Measurements from ENCODE around the gene PCDHB4.

DNA sequence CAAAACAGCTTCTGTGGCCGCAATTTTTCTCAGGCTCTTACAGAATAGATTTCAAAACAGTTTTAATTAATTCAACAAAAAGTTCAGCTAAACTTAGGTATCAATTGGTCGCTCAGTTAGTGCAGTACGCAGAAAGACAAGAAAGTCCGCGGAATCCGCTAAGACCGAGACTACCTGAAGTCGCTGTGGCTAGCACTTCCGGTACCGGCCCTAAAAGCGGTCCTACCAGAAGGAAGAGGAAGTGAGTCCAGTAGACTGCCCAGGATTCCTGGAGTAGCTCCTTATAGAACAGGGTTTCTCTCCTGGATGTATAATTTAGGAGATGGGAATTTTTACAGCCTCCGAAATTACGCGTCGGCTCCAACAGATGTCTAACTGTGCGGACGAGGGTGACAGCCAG, 43.8 kb upstream of the PCDHB4 start:
- TF ChIP-seq ZNF274 (IDR thresholded peaks at IDR 0.05; ENCODE audit: insufficient read depth, insufficient read length) (no peak), CHD1 (IDR thresholded peaks at IDR 0.05; ENCODE audit: low read depth, low read length) (no peak), HCFC1 (IDR thresholded peaks at IDR 0.05; ENCODE audit: low read length) (no peak), SUZ12 (IDR thresholded peaks at IDR 0.05; ENCODE audit: unreplicated experiment) (no peak), PAX5 (IDR thresholded peaks at IDR 0.05; ENCODE audit: borderline replicate concordance, low read depth, low read length) (no peak), NFYB (IDR thresholded peaks at IDR 0.05; ENCODE audit: insufficient read depth, low read depth, low read length) (no peak), KDM1A (IDR thresholded peaks at IDR 0.05; ENCODE audit: borderline replicate concordance) (no peak), POLR2A (IDR thresholded peaks at IDR 0.05; ENCODE audit: low read depth, low read length) (no peak), JUND (IDR thresholded peaks at IDR 0.05; ENCODE audit: low read depth, low read length) (no peak), YY1 (IDR thresholded peaks at IDR 0.05; ENCODE audit: low read depth, low read length) (no peak), EZH2 (IDR thresholded peaks at IDR 0.05; ENCODE audit: borderline replicate concordance, control insufficient read depth, low read depth, low read length) (no peak), MYC (IDR thresholded peaks at IDR 0.05; ENCODE audit: insufficient read depth, insufficient read length, insufficient replicate concordance, low read length, severe bottlenecking) (no peak)
- TF ChIP-seq, protein P1, sequence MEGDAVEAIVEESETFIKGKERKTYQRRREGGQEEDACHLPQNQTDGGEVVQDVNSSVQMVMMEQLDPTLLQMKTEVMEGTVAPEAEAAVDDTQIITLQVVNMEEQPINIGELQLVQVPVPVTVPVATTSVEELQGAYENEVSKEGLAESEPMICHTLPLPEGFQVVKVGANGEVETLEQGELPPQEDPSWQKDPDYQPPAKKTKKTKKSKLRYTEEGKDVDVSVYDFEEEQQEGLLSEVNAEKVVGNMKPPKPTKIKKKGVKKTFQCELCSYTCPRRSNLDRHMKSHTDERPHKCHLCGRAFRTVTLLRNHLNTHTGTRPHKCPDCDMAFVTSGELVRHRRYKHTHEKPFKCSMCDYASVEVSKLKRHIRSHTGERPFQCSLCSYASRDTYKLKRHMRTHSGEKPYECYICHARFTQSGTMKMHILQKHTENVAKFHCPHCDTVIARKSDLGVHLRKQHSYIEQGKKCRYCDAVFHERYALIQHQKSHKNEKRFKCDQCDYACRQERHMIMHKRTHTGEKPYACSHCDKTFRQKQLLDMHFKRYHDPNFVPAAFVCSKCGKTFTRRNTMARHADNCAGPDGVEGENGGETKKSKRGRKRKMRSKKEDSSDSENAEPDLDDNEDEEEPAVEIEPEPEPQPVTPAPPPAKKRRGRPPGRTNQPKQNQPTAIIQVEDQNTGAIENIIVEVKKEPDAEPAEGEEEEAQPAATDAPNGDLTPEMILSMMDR (IDR thresholded peaks at IDR 0.05 in 2 of 3, conservative IDR thresholded peaks at IDR 0.05 in 1 of 3; ENCODE audit: control insufficient read depth in 2 of 3, extremely low read depth in 1 of 3, insufficient read depth in 1 of 3, low read depth in 3 of 3, low read length in 3 of 3) = no peak
- TF ChIP-seq, protein P2, sequence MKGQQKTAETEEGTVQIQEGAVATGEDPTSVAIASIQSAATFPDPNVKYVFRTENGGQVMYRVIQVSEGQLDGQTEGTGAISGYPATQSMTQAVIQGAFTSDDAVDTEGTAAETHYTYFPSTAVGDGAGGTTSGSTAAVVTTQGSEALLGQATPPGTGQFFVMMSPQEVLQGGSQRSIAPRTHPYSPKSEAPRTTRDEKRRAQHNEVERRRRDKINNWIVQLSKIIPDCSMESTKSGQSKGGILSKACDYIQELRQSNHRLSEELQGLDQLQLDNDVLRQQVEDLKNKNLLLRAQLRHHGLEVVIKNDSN (IDR thresholded peaks at IDR 0.05; ENCODE audit: borderline replicate concordance, extremely low read length, insufficient read depth, low read depth, low read length) = no peak
